GM23248 (cell line): Measurements from ENCODE around the gene AGFG1. TPM values are rescaled to one million over a fixed set of nuclear protein-coding genes. Genes with fewer than 3 reads are reported as not detected.
A peak's percentile ranks its signal among the peaks of the same experiment; 100 is the strongest.
"Not testable (repeated sequence)": the region's sequence is repeated elsewhere in the genome, so short reads cannot be mapped to it uniquely, and the experiment has no call there.

ENCODE experiments used
- DNase-seq: peaks from one replicate; pipeline ENCODE4 v3.0.0-alpha.2; 2015
- H2AFZ ChIP-seq: fragments of 200-600 bp; sonication (generic); 2 replicates; pipeline ENCODE4 v1.6.1; 2016; ENCODE audit warnings: antibody characterized with exemption
- H3F3A ChIP-seq: fragments of 200-600 bp; sonication (generic); 2 replicates; pipeline ENCODE4 v1.6.1; 2016; ENCODE audit warnings: mild to moderate bottlenecking, antibody characterized with exemption, mixed run types; ENCODE audit not compliant: insufficient read depth
- H3K27ac ChIP-seq: fragments of 200-600 bp; sonication (generic); 2 replicates; pipeline ENCODE4 v1.5.1; 2016; ENCODE audit warnings: mild to moderate bottlenecking
- H3K27me3 ChIP-seq: fragments of 200-600 bp; sonication (generic); replicated peaks from 2 replicates; pipeline ENCODE4 v1.6.1; 2016; ENCODE audit warnings: mild to moderate bottlenecking; ENCODE audit not compliant: insufficient read depth
- H3K36me3 ChIP-seq: fragments of 200-600 bp; sonication (generic); 2 replicates; pipeline ENCODE4 v1.6.1; 2016; ENCODE audit warnings: low read depth, mild to moderate bottlenecking
- H3K4me1 ChIP-seq: fragments of 200-600 bp; sonication (generic); 2 replicates; pipeline ENCODE4 v1.6.1; 2016; ENCODE audit warnings: mild to moderate bottlenecking; ENCODE audit not compliant: insufficient read depth
- H3K4me2 ChIP-seq: fragments of 200-600 bp; sonication (generic); one replicate; pipeline ENCODE4 v1.6.1; 2016; ENCODE audit warnings: mild to moderate bottlenecking; ENCODE audit not compliant: unreplicated experiment
- H3K4me3 ChIP-seq: fragments of 200-600 bp; sonication (generic); 2 replicates; pipeline ENCODE4 v1.5.1; 2016; ENCODE audit warnings: mild to moderate bottlenecking
- H3K79me2 ChIP-seq: fragments of 200-600 bp; sonication (generic); 2 replicates; pipeline ENCODE4 v1.6.1; 2016; ENCODE audit warnings: mild to moderate bottlenecking; ENCODE audit not compliant: insufficient read depth
- H3K9ac ChIP-seq: fragments of 200-600 bp; sonication (generic); 2 replicates; pipeline ENCODE4 v1.6.1; 2016; ENCODE audit warnings: mild to moderate bottlenecking
- H3K9me2 ChIP-seq: fragments of 200-600 bp; sonication (generic); 2 replicates; pipeline ENCODE4 v1.6.1; 2016; ENCODE audit warnings: mixed run types, mild to moderate bottlenecking, moderate library complexity; ENCODE audit not compliant: insufficient read depth
- H3K9me3 ChIP-seq: fragments of 200-600 bp; sonication (generic); one replicate; pipeline ENCODE4 v1.6.1; 2017; ENCODE audit warnings: low read depth
- H4K20me1 ChIP-seq: fragments of 200-600 bp; sonication (generic); 2 replicates; pipeline ENCODE4 v1.6.0; 2016; ENCODE audit not compliant: insufficient read depth
- EZH2 ChIP-seq: fragments of 200-600 bp; sonication (generic); IDR thresholded peaks from 2 replicates; pipeline ENCODE4 v1.6.1; 2018; ENCODE audit warnings: antibody characterized with exemption, mild to moderate bottlenecking; ENCODE audit not compliant: insufficient read depth, poor library complexity, severe bottlenecking
- EZH2phosphoT487 ChIP-seq: fragments of 200-600 bp; sonication (generic); IDR thresholded peaks from 2 replicates; pipeline ENCODE4 v1.6.1; 2018; ENCODE audit warnings: antibody characterized with exemption, moderate library complexity, mild to moderate bottlenecking, low read depth; ENCODE audit not compliant: insufficient read depth
- WGBS, 2 experiments: methylation state at CpG; one replicate each; pipeline ENCODE4 v1.1.6; 2015 to 2017; ENCODE audit warnings: low lambda C conversion rate in 2 of 2, low coverage in 1 of 2; ENCODE audit errors: missing lambda C conversion rate in 2 of 2; 5-methylcytosine and 5-hydroxymethylcytosine counted together
- in situ Hi-C: fragments of 300-500 bp; cut with MboI; formaldehyde crosslinking; loops from 2 replicates; pipeline ENCODE4 v1.15.0; 2020
- polyA plus RNA-seq: library from polyadenylated mRNA; unstranded; fragments of >200 nt; fragmentation: Nextera tagmentation; extraction: Ambion mirVana; gene quantifications from 2 replicates; pipeline ENCODE4 v1.2.1, GENCODE V29; 2016
- total RNA-seq: library from RNA; depleted of rRNA; stranded (reverse); fragments of >200 nt; shearing (Covaris generic); gene quantifications from 2 replicates; pipeline ENCODE4 v1.2.3, GENCODE V29; 2014

AGFG1 gene
- total and polyA plus RNA-seq, 2 experiments from 2014 or later: 16.5 to 144 TPM

DNA sequence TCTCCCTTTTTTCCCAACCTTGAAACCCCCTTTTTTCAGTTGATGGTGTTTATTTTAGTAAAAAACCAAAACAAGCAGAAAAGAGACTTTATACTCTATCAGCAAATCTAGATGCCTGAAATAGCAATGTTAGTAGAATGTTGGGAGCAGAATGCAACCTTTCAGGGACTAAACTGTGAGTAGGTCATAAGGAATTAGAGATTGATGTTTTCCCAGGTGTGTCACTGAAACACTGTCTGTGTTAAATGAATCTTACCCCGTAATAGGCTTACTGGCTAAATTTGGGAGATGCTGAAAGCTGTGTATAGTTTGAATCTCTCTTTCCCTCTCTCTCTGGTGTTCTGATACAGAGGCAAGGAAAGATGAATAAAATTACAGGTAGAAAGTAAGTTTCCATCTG, 43.8 kb downstream of the AGFG1 start:
- H2AFZ ChIP-seq: no peak overlapping the region
- H3K4me2 ChIP-seq: no peak overlapping the region
- H4K20me1 ChIP-seq: peaks cover 45% of the 10 kb centered on the region
- H3K4me3 ChIP-seq: no peak overlapping the region
- peaks cover 63% of the 10 kb centered on the region for H3K4me1 ChIP-seq
- no peaks in the 10 kb centered on the region for H3K9me2 ChIP-seq
- H3K9me3 ChIP-seq: no peaks in the 10 kb centered on the region
- no peaks in the 10 kb centered on the region for H3K27me3 ChIP-seq
- TF ChIP-seq EZH2 (no peak), EZH2phosphoT487 (no peak)
- in situ Hi-C loops: no loop called here
- 0 out of 2 replicates have a peak, but pooled peaks cover 3% of the 10 kb centered on the region for H3K36me3 ChIP-seq
- no peak overlapping the region for H3K9ac ChIP-seq
- peaks cover 100% of the 10 kb centered on the region for H3K79me2 ChIP-seq
- no peak overlapping the region for H3K27ac ChIP-seq
- 84 to 91% methylated on average over 1 of the region's 1 CpG for WGBS, 2 experiments
- peaks cover 37% of the 10 kb centered on the region for H3F3A ChIP-seq
- DNase-seq: no peak

DNA sequence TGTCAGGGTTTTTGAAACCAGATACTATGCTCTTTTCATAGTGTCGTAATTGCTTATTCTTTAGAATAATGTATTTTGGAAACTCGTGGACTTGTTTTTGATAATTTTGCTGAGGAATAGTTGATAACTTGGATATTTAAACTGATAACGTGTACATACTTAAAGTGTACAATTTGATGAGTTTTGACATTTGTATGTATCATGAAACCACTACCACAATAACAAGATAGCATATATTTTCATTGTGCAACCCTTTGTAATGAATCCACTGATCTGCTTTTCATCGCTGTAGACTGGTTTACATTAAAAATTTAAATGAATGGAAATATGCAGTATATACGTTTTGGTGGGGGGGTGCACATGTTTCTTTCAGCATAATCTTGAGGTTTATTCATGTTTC, 45.8 kb downstream of the AGFG1 start:
- H3K4me1 ChIP-seq: peaks cover 47% of the 10 kb centered on the region
- H3F3A ChIP-seq: peaks cover 37% of the 10 kb centered on the region
- H3K4me2 ChIP-seq: peak overlapping the region; percentile 22
- peaks cover 38% of the 10 kb centered on the region for H4K20me1 ChIP-seq
- no peak overlapping the region for H2AFZ ChIP-seq
- H3K9me2 ChIP-seq: no peaks in the 10 kb centered on the region
- H3K36me3 ChIP-seq: peaks cover 16% of the 10 kb centered on the region; the same call in 1 of the 2 replicates
- peak overlapping the region; percentile 8 for H3K27ac ChIP-seq
- no peak overlapping the region for H3K9ac ChIP-seq
- DNase-seq: no peak
- WGBS, 2 experiments: 80 to 82% methylated on average over 5 of the region's 5 CpGs
- TF ChIP-seq EZH2: no peak
- TF ChIP-seq EZH2phosphoT487: no peak
- H3K4me3 ChIP-seq: no peak overlapping the region
- H3K79me2 ChIP-seq: peaks cover 100% of the 10 kb centered on the region
- H3K27me3 ChIP-seq: no peaks in the 10 kb centered on the region
- no peaks in the 10 kb centered on the region for H3K9me3 ChIP-seq
- in situ Hi-C loops: no loop called here

DNA sequence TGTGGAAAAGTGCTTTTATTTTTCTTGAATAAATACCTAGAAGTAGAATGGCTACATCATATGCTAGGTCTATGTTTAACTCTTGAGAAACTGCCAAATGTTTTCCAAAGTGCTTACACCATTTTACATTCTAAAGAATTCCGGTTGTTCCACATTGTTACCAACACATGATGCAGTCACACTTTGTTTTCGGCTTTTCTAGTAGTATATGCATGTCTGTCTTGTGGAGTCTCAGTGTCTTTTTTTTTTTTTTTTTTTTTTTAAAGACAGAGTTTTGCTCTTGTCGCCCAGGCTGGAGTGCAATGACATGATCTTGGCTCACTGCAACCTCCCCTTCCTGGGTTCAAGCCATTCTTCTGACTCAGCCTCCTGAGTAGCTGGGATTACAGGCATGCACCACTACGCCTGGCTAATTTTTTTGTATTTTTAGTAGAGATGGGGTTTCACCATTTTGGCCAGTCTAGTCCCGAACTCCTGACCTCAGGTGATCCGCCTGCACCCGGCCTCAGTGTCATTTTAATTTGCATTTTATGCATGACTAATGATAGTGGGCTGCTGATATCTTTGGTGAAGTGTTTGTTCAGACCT, 46.4 kb downstream of the AGFG1 start:
- H2AFZ ChIP-seq, H3K9me3 ChIP-seq, H3K4me3 ChIP-seq, H3K9me2 ChIP-seq, in situ Hi-C loops, H3K27me3 ChIP-seq, H3K9ac ChIP-seq: not testable (repeated sequence)
- Histone ChIP-seq H3K4me1 (peaks cover 42% of the 10 kb centered on the region), H3F3A (peaks cover 37% of the 10 kb centered on the region), H3K27ac (peak overlapping the region; percentile 8), H3K36me3 (peaks cover 20% of the 10 kb centered on the region; the same call in 1 of the 2 replicates), H3K4me2 (peak overlapping the region; percentile 22), H4K20me1 (peaks cover 33% of the 10 kb centered on the region), H3K79me2 (peaks cover 100% of the 10 kb centered on the region)
- 18 to 26% methylated on average over 7 of the region's 7 CpGs for WGBS, 2 experiments
- DNase-seq: peak; percentile 66

DNA sequence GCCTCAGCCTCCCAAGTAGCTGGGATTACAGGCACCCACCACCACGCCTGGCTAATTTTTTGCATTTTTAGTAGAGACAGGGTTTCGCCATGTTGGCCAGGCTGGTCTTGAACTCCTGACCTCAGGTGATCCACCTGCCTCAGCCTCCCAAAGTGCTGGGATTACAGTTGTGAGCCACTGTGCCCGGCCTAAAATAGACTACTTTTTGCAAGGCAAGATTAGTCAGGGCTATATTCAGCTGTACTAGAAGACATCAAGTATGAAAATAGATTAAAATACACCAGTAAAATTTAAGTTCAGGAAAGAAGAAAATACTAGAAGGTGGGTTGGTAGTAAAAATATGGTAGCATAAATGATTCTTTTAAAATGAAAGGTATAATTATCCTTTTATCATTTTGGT, 49.2 kb downstream of the AGFG1 start:
- in situ Hi-C loops, H3K4me3 ChIP-seq, H3K9ac ChIP-seq, H2AFZ ChIP-seq, H3K4me2 ChIP-seq, H3K27me3 ChIP-seq, H3K27ac ChIP-seq, H3K9me2 ChIP-seq, DNase-seq, H3K9me3 ChIP-seq: not testable (repeated sequence)
- peaks cover 24% of the 10 kb centered on the region for H4K20me1 ChIP-seq
- peaks cover 34% of the 10 kb centered on the region for H3K4me1 ChIP-seq
- WGBS, 2 experiments: 94 to 100% methylated on average over 3 of the region's 3 CpGs
- peaks cover 100% of the 10 kb centered on the region for H3K79me2 ChIP-seq
- peaks cover 32% of the 10 kb centered on the region for H3F3A ChIP-seq
- H3K36me3 ChIP-seq: peaks cover 45% of the 10 kb centered on the region

DNA sequence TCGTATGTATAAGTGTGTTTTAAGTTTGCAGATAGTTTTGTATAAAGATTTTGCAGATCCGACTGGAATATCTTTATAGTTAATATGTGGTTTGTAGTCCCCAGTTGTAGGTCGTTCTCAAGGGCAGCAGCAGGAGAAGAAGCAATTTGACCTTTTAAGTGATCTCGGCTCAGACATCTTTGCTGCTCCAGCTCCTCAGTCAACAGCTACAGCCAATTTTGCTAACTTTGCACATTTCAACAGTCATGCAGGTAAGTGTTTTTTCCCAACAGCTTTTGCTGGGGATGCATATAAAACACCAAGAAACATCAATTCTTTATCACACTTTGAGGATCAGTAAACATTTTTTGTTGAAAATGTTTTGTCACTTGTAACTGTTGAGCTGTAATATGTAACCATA, 52.7 kb downstream of the AGFG1 start:
- Histone ChIP-seq H3F3A (peaks cover 12% of the 10 kb centered on the region), H3K27me3 (no peaks in the 10 kb centered on the region), H3K9ac (no peak overlapping the region), H3K9me2 (no peaks in the 10 kb centered on the region), H3K9me3 (no peaks in the 10 kb centered on the region), H3K27ac (no peak overlapping the region), H3K36me3 (peaks cover 66% of the 10 kb centered on the region), H3K79me2 (peaks cover 98% of the 10 kb centered on the region), H4K20me1 (0 out of 2 replicates have a peak, but pooled peaks cover 11% of the 10 kb centered on the region), H3K4me3 (no peak overlapping the region), H3K4me1 (peaks cover 1% of the 10 kb centered on the region; the same call in 1 of the 2 replicates), H3K4me2 (no peak overlapping the region), H2AFZ (no peak overlapping the region)
- in situ Hi-C loops: no loop called here
- DNase-seq: no peak
- 95 to 96% methylated on average over 4 of the region's 4 CpGs for WGBS, 2 experiments
- no peak for TF ChIP-seq EZH2phosphoT487
- TF ChIP-seq EZH2: no peak
